ENCODE results near the gene CLSTN2.

The CLSTN2 gene

GRCh38 chr3:139948898-139949297 is 13.9 kb downstream of the CLSTN2 start:
- no peaks in the 10 kb centered on the region for H3K27me3 ChIP-seq (ENCODE audit: insufficient read depth, low read depth)
- TF ChIP-seq CTCF (conservative IDR thresholded peaks at IDR 0.05; ENCODE audit: low read depth, low read length), result no peak
- no peak overlapping the region for H3K27ac ChIP-seq
- no peaks in the 10 kb centered on the region for H3K79me2 ChIP-seq (ENCODE audit: insufficient read depth, low read depth)
- no peak overlapping the region for H3K4me2 ChIP-seq
- no peak overlapping the region for H3K9ac ChIP-seq
- no peak overlapping the region for H3K4me3 ChIP-seq (IDR thresholded peaks at IDR 0.05; ENCODE audit: insufficient read depth, low read depth, low read length)
- no peak overlapping the region for H2AFZ ChIP-seq (ENCODE audit: low read depth)
- no peaks in the 10 kb centered on the region for H3K36me3 ChIP-seq (ENCODE audit: insufficient read depth)
- H4K20me1 ChIP-seq (ENCODE audit: insufficient read depth), result no peaks in the 10 kb centered on the region
- no peaks in the 10 kb centered on the region for H3K4me1 ChIP-seq (ENCODE audit: low read depth, poor library complexity, severe bottlenecking)

GRCh38 chr3:139953131-139953910 is 18.3 kb downstream of the CLSTN2 start:
- Histone ChIP-seq H3K27ac (no peak overlapping the region), H3K9ac (no peak overlapping the region), H4K20me1 (ENCODE audit: insufficient read depth) (no peaks in the 10 kb centered on the region), H3K4me1 (ENCODE audit: low read depth, poor library complexity, severe bottlenecking) (no peaks in the 10 kb centered on the region), H2AFZ (ENCODE audit: low read depth) (no peak overlapping the region), H3K4me3 (IDR thresholded peaks at IDR 0.05; ENCODE audit: insufficient read depth, low read depth, low read length) (no peak overlapping the region), H3K4me2 (no peak overlapping the region), H3K36me3 (ENCODE audit: insufficient read depth) (no peaks in the 10 kb centered on the region), H3K27me3 (ENCODE audit: insufficient read depth, low read depth) (no peaks in the 10 kb centered on the region), H3K79me2 (ENCODE audit: insufficient read depth, low read depth) (no peaks in the 10 kb centered on the region)
- no peak for TF ChIP-seq CTCF (conservative IDR thresholded peaks at IDR 0.05; ENCODE audit: low read depth, low read length)

DNA sequence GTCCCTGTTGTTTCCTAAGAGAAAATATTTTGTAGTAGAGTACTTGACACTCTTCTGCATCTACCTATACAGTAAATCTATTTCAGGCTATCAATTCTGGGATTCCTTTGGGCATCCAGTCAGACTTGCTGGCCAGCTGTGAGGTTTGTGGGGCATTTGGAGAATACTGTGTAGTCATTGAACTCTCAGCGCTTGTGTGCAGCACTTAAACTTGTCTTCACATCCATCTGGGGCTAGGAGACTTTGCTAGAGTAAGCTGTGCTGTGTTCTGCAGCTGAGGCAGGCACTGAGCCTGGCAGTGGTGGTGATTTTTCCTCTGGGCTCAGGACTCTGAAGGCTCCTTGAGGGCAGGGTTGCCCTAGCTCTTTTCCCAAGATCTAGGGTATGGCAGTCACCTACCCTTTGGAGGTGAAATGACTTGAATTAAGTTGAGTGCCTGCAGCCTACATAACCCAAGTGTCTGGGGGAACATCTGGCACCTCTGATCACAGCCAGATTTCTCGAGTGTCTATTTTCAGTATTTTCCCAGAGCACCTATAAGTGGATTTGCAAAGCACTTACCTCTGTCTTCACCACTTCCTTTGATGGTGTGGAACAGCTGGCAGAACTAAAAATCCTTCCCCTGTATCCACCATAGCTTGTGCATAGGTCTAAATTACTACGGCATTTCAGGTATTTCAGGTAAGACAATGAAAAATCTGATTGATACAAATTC is 19.3 kb downstream of the CLSTN2 start:
- Histone ChIP-seq H3K27ac (no peak overlapping the region), H2AFZ (ENCODE audit: low read depth) (no peak overlapping the region), H3K4me3 (IDR thresholded peaks at IDR 0.05; ENCODE audit: insufficient read depth, low read depth, low read length) (no peak overlapping the region), H3K36me3 (ENCODE audit: insufficient read depth) (no peaks in the 10 kb centered on the region), H3K4me2 (no peak overlapping the region), H3K4me1 (ENCODE audit: low read depth, poor library complexity, severe bottlenecking) (no peaks in the 10 kb centered on the region), H3K27me3 (ENCODE audit: insufficient read depth, low read depth) (no peaks in the 10 kb centered on the region), H3K79me2 (ENCODE audit: insufficient read depth, low read depth) (no peaks in the 10 kb centered on the region), H3K9ac (no peak overlapping the region), H4K20me1 (ENCODE audit: insufficient read depth) (no peaks in the 10 kb centered on the region)
- TF ChIP-seq CTCF (conservative IDR thresholded peaks at IDR 0.05; ENCODE audit: low read depth, low read length), result no peak

GRCh38 chr3:139957844-139958243 is 22.9 kb downstream of the CLSTN2 start:
- no peaks in the 10 kb centered on the region for H3K4me1 ChIP-seq (ENCODE audit: low read depth, poor library complexity, severe bottlenecking)
- H3K4me3 ChIP-seq (IDR thresholded peaks at IDR 0.05; ENCODE audit: insufficient read depth, low read depth, low read length), result no peak overlapping the region
- H3K4me2 ChIP-seq, result no peak overlapping the region
- H3K9ac ChIP-seq, result no peak overlapping the region
- H3K27me3 ChIP-seq (ENCODE audit: insufficient read depth, low read depth), result no peaks in the 10 kb centered on the region
- H2AFZ ChIP-seq (ENCODE audit: low read depth), result no peak overlapping the region
- no peaks in the 10 kb centered on the region for H3K36me3 ChIP-seq (ENCODE audit: insufficient read depth)
- H3K79me2 ChIP-seq (ENCODE audit: insufficient read depth, low read depth), result no peaks in the 10 kb centered on the region
- H3K27ac ChIP-seq, result no peak overlapping the region
- no peak for TF ChIP-seq CTCF (conservative IDR thresholded peaks at IDR 0.05; ENCODE audit: low read depth, low read length)
- no peaks in the 10 kb centered on the region for H4K20me1 ChIP-seq (ENCODE audit: insufficient read depth)
